Transverse colon (tissue), 4 donors: ENCODE results near the gene LCP1.

Experiments
- EP300 ChIP-seq: sonication (generic); formaldehyde crosslinking; IDR thresholded peaks from one replicate; pipeline ENCODE4 v1.6.1; 2017; ENCODE audit warnings: antibody characterized with exemption, low read depth
- POLR2A ChIP-seq: fragments of 450-650 bp; IDR thresholded peaks from one replicate; pipeline ENCODE4 v1.6.1; 2016; ENCODE audit warnings: antibody characterized with exemption, mild to moderate bottlenecking, moderate library complexity
- POLR2AphosphoS5 ChIP-seq, 3 donors: sonication (generic); formaldehyde crosslinking; IDR thresholded peaks; one replicate each; pipeline ENCODE4 v1.6.1; 2016; ENCODE audit warnings: antibody characterized with exemption in 3 of 3
- TF ChIP-seq, protein P1 (sequence below), 5 experiments: fragments of 200-600 bp in 3 of 5; fragments of 450-650 bp in 2 of 5; sonication (generic) in 3 of 5; IDR thresholded peaks; 1 replicate in 2 of 5; 2 replicates in 3 of 5; pipeline ENCODE4 v1.5.1; 2016 to 2017; ENCODE audit warnings: antibody characterized with exemption in 5 of 5, inconsistent platforms in 3 of 5, mild to moderate bottlenecking in 2 of 5, moderate library complexity in 1 of 5

DNA sequence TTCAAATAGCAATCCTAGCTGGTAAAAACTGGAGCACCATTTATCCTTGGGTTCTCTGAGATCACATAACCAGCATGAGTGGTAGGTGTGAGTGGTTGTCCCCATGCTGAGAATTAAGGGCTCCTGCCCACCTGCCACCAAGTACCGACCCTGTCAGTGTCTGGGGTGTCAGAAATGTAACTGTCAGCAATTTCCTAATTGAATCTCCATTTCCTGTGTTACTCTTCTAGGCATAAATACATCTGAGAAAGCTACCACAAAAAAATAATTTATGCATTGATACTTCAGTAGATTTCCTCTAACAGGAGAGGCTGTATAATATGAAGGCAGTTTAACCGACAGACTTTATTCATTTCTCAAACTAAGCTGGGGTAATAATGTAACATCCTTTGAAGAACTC, 102.2 kb downstream of the LCP1 start:
- TF ChIP-seq POLR2A: no peak
- TF ChIP-seq, protein P1, sequence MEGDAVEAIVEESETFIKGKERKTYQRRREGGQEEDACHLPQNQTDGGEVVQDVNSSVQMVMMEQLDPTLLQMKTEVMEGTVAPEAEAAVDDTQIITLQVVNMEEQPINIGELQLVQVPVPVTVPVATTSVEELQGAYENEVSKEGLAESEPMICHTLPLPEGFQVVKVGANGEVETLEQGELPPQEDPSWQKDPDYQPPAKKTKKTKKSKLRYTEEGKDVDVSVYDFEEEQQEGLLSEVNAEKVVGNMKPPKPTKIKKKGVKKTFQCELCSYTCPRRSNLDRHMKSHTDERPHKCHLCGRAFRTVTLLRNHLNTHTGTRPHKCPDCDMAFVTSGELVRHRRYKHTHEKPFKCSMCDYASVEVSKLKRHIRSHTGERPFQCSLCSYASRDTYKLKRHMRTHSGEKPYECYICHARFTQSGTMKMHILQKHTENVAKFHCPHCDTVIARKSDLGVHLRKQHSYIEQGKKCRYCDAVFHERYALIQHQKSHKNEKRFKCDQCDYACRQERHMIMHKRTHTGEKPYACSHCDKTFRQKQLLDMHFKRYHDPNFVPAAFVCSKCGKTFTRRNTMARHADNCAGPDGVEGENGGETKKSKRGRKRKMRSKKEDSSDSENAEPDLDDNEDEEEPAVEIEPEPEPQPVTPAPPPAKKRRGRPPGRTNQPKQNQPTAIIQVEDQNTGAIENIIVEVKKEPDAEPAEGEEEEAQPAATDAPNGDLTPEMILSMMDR (IDR thresholded peaks at IDR 0.05): no peak
- no peak for TF ChIP-seq POLR2AphosphoS5 (IDR thresholded peaks at IDR 0.05)
- no peak for TF ChIP-seq EP300
